Measurements from ENCODE around the gene DAP. TPM values are rescaled to one million over a fixed set of nuclear protein-coding genes. Genes with fewer than 3 reads are reported as not detected.

The DAP gene
- total and polyA plus RNA-seq, 4 donors, result 49.9 to 131 (median 70.3) TPM

DNA sequence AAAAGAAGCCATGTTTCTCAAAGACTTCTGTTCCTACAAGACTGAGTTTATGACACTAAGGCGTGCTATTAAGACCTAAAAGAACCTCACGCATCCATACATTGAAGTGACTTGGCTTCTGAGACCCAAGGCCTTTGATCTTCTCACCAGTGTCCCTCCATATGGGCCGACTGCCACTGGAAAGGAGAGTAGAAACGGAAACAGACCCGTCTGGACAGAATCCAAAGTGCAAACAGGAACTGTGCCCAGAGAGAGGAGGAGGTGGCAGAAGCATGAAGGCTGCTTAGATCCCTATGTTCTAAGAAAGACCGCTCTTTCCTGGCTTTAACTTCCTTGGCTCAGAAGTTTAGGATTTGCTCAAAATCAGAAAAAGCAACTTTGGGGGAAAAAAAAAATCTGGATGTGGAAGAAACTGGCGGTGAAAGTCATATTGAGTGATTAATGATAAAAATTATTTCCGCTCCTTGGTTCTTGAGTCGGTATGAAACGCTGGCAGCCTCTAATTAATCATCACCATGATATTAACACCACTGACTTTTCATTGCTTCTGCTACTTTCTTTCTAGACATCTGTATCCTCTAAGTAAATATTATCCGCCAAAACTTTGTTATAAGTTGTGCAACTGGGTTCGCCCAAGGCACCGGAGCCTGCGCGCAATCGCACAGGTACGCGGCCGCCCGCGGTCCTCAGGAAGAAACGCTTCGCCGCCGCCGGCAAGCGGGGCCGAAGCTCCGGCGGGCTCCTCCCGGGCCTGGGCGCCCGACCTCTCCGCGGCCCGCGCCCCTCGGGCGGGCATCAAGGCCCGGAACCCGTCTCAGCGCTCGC lies 726 bp downstream of the DAP start:
- Histone ChIP-seq H3K9ac (ENCODE audit: insufficient read depth in 1 of 2, low read length in 2 of 2) (peak overlapping the region; percentile 42 to 85), H3K4me3 (peak overlapping the region; percentile 81), H3K27me3 (ENCODE audit: control insufficient read depth in 3 of 3, insufficient read depth in 3 of 3, low read length in 2 of 3) (no peaks in the 10 kb centered on the region), H3K4me1 (ENCODE audit: control insufficient read depth in 5 of 5, insufficient read depth in 5 of 5, low read length in 5 of 5) (peaks cover 0 to 49% (median 10%) of the 10 kb centered on the region in 5 donors), H3K9me3 (ENCODE audit: control insufficient read depth in 4 of 4, insufficient read depth in 3 of 4, low read length in 3 of 4) (no peaks in the 10 kb centered on the region), H3K36me3 (ENCODE audit: control insufficient read depth in 4 of 4, insufficient read depth in 4 of 4, low read length in 4 of 4) (peaks cover 0 to 4% (median 0%) of the 10 kb centered on the region in 4 donors), H3K27ac (ENCODE audit: low read depth in 1 of 2, low read length in 1 of 2) (peak overlapping the region; percentile 92 to 97)
- ATAC-seq (ENCODE audit: insufficient read depth, low FRiP score), result peak; percentile 30
- TF ChIP-seq, protein P1, sequence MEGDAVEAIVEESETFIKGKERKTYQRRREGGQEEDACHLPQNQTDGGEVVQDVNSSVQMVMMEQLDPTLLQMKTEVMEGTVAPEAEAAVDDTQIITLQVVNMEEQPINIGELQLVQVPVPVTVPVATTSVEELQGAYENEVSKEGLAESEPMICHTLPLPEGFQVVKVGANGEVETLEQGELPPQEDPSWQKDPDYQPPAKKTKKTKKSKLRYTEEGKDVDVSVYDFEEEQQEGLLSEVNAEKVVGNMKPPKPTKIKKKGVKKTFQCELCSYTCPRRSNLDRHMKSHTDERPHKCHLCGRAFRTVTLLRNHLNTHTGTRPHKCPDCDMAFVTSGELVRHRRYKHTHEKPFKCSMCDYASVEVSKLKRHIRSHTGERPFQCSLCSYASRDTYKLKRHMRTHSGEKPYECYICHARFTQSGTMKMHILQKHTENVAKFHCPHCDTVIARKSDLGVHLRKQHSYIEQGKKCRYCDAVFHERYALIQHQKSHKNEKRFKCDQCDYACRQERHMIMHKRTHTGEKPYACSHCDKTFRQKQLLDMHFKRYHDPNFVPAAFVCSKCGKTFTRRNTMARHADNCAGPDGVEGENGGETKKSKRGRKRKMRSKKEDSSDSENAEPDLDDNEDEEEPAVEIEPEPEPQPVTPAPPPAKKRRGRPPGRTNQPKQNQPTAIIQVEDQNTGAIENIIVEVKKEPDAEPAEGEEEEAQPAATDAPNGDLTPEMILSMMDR (IDR thresholded peaks at IDR 0.05; ENCODE audit: control extremely low read depth, extremely low read depth), result no peak
- peak; percentile 76 to 86 (median 83) for DNase-seq
- WGBS, 2 donors, result 1 to 2% methylated on average over 42 to 43 of the region's 43 CpGs

DNA sequence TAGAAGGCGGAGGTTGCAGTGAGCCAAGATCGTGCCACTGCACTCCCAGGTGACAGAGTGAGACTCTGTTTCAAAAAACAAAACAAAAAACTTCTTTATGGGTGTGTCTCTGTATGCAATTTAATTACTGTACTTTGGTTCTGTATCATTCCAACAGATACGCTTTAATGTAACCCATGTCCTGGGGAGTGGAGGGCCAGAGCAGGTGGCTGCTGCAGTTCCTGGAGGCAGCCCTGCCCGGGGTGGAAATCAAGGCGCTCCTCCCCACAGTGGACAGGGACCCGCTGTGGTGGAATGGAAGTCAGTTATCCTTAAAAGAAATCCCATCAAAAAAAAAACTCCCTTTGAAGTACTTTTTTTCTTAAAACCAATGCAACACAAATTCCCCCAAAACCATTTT lies 1.9 kb downstream of the DAP start:
- Histone ChIP-seq H3K27ac (ENCODE audit: low read depth in 1 of 2, low read length in 1 of 2) (no peak overlapping the region), H3K27me3 (ENCODE audit: control insufficient read depth in 3 of 3, insufficient read depth in 3 of 3, low read length in 2 of 3) (no peaks in the 10 kb centered on the region), H3K36me3 (ENCODE audit: control insufficient read depth in 4 of 4, insufficient read depth in 4 of 4, low read length in 4 of 4) (peaks cover 0 to 9% (median 4%) of the 10 kb centered on the region in 4 donors), H3K9me3 (ENCODE audit: control insufficient read depth in 4 of 4, insufficient read depth in 3 of 4, low read length in 3 of 4) (no peaks in the 10 kb centered on the region), H3K4me1 (ENCODE audit: control insufficient read depth in 5 of 5, insufficient read depth in 5 of 5, low read length in 5 of 5) (peaks cover 0 to 49% (median 10%) of the 10 kb centered on the region in 5 donors), H3K4me3 (no peak overlapping the region), H3K9ac (ENCODE audit: insufficient read depth in 1 of 2, low read length in 2 of 2) (no peak overlapping the region)
- TF ChIP-seq, protein P1 (IDR thresholded peaks at IDR 0.05; ENCODE audit: control extremely low read depth, extremely low read depth), result no peak
- ATAC-seq (ENCODE audit: insufficient read depth, low FRiP score) (no peak), DNase-seq (no peak)
- 97% methylated on average over 6 of the region's 6 CpGs for WGBS, 2 donors

DNA sequence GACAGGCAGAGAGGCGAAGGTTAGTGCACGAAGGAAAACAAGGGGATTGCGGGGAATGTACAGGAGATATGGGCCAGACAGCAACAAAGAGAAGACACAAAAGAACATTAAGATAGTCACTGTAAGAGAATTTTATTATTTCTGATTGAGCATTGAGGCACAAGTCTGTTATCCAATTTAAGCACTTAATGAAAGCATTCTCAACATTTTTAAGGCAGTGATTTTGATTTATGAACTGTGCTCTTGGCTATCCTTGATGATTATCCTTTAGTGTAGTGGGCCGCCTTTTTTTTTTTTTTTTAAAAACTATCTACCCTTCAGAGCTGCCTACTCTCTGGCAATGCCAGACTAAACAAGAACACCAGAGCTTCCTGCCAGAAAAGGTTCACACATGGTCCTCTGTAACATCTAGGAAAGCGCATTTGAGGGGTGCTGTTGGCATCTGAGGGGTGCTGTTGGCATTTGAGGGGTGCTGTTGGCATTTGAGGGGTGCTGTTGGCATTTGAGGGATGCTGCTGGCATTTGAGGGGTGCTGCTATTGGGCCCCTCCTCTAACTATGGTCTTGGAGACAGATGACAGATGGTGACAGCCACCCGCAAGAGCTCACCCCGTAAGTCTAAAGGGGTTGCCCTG lies 3.0 kb downstream of the DAP start:
- Histone ChIP-seq H3K9ac (ENCODE audit: insufficient read depth in 1 of 2, low read length in 2 of 2) (no peak overlapping the region), H3K36me3 (ENCODE audit: control insufficient read depth in 4 of 4, insufficient read depth in 4 of 4, low read length in 4 of 4) (peaks cover 0 to 9% (median 6%) of the 10 kb centered on the region in 4 donors), H3K4me3 (no peak overlapping the region), H3K4me1 (ENCODE audit: control insufficient read depth in 5 of 5, insufficient read depth in 5 of 5, low read length in 5 of 5) (peaks cover 0 to 47% (median 12%) of the 10 kb centered on the region in 5 donors), H3K27me3 (ENCODE audit: control insufficient read depth in 3 of 3, insufficient read depth in 3 of 3, low read length in 2 of 3) (no peaks in the 10 kb centered on the region), H3K9me3 (ENCODE audit: control insufficient read depth in 4 of 4, insufficient read depth in 3 of 4, low read length in 3 of 4) (no peaks in the 10 kb centered on the region), H3K27ac (ENCODE audit: low read depth in 1 of 2, low read length in 1 of 2) (no peak overlapping the region)
- WGBS, 2 donors, result 84 to 89% methylated on average over 7 of the region's 7 CpGs
- TF ChIP-seq, protein P1 (IDR thresholded peaks at IDR 0.05; ENCODE audit: control extremely low read depth, extremely low read depth), result no peak
- ATAC-seq (ENCODE audit: insufficient read depth, low FRiP score), result no peak
- peak in 2 of 3 donors; percentile 21 to 68 for DNase-seq
